K562 (cell line): ENCODE results near the gene SNX9. TPM values are rescaled to one million over a fixed set of nuclear protein-coding genes. Genes with fewer than 3 reads are reported as not detected.

Source experiments
- BCOR ChIP-seq: fragments of 450-650 bp; IDR thresholded peaks from 2 replicates; pipeline ENCODE4 v1.6.1; 2016
- EZH2 ChIP-seq: IDR thresholded peaks from 2 replicates; pipeline ENCODE4 v1.6.1; 2012; ENCODE audit warnings: low read depth, mild to moderate bottlenecking, inconsistent platforms, low read length, borderline replicate concordance
- HMG20A ChIP-seq: fragments of 450-650 bp; formaldehyde crosslinking; conservative IDR thresholded peaks from 2 replicates; pipeline ENCODE4 v1.4.0; 2020; ENCODE audit warnings: mild to moderate bottlenecking, mixed read lengths
- HNRNPUL1 ChIP-seq: fragments of 200-400 bp; formaldehyde crosslinking; IDR thresholded peaks from 2 replicates; pipeline ENCODE4 v1.6.1; 2017; ENCODE audit warnings: low read length
- IFI16 ChIP-seq: fragments of 250-450 bp; sonication (Bioruptor Pico); IDR thresholded peaks from 2 replicates; pipeline ENCODE4 v2.1.2; 2022; ENCODE audit warnings: mild to moderate bottlenecking, inconsistent platforms
- KLF1 ChIP-seq: fragments of 450-650 bp; IDR thresholded peaks from 2 replicates; pipeline ENCODE4 v1.6.1; 2016; ENCODE audit warnings: missing genetic modification characterization, missing compliant biosample characterization
- MTA1 ChIP-seq: fragments of 450-650 bp; IDR thresholded peaks from 2 replicates; pipeline ENCODE4 v1.6.1; 2017; ENCODE audit warnings: borderline replicate concordance
- NR3C1 ChIP-seq: sonication (generic); formaldehyde crosslinking; IDR thresholded peaks from 2 replicates; pipeline ENCODE4 v1.8.1; 2022; ENCODE audit warnings: missing genetic modification reagents
- SETDB1 ChIP-seq: IDR thresholded peaks from one replicate; pipeline ENCODE4 v1.6.1; 2012; ENCODE audit warnings: low read length, control low read depth, inconsistent platforms
- SMAD4 ChIP-seq: fragments of 250-450 bp; sonication (Bioruptor Pico); conservative IDR thresholded peaks from 2 replicates; pipeline ENCODE4 v1.8.0; 2021; ENCODE audit warnings: inconsistent platforms, mild to moderate bottlenecking, moderate library complexity
- SRSF9 ChIP-seq: fragments of 200-400 bp; formaldehyde crosslinking; IDR thresholded peaks from 2 replicates; pipeline ENCODE4 v1.6.1; 2017; ENCODE audit warnings: low read depth, low read length, borderline replicate concordance
- SUPT5H ChIP-seq: fragments of 450-650 bp; IDR thresholded peaks from 2 replicates; pipeline ENCODE4 v1.6.1; 2016
- TCF7 ChIP-seq: sonication (generic); IDR thresholded peaks from 2 replicates; pipeline ENCODE4 v1.6.1; 2016; ENCODE audit warnings: antibody characterized with exemption, borderline replicate concordance
- ZFP30 ChIP-seq: fragments of 250-450 bp; sonication (Bioruptor Pico); IDR thresholded peaks from 2 replicates; pipeline ENCODE4 v1.8.0; 2022; ENCODE audit warnings: moderate library complexity, mild to moderate bottlenecking, inconsistent platforms, borderline replicate concordance
- ZNF124 ChIP-seq: sonication (generic); formaldehyde crosslinking; IDR thresholded peaks from 2 replicates; pipeline ENCODE4 v1.8.1; 2022; ENCODE audit warnings: missing genetic modification reagents
- ZNF217 ChIP-seq: sonication (generic); formaldehyde crosslinking; IDR thresholded peaks from 2 replicates; pipeline ENCODE4 v1.8.0; 2022; ENCODE audit warnings: mild to moderate bottlenecking, missing genetic modification reagents
- polyA plus RNA-seq, 8 experiments: library from polyadenylated mRNA; depleted of rRNA in 4 of 8; stranded (reverse) in 5 of 8; unstranded in 3 of 8; fragments of >200 nt; fragmentation: Nextera tagmentation in 2 of 8; fragmentation: Illumina TruSeq in 1 of 8; extraction: Ambion mirVana in 2 of 8; extraction: Trizol in 1 of 8; gene quantifications; 2 replicates each; pipeline versions ENCODE4 v1.2.1 to v1.2.3, GENCODE V29; 2011 to 2014; ENCODE audit warnings: inconsistent platforms in 1 of 8, missing spikeins in 1 of 8
- total RNA-seq, 7 experiments: library from RNA; depleted of rRNA in 6 of 7; stranded (reverse); fragments of >200 nt in 6 of 7; fragmentation: Illumina TruSeq in 2 of 7; extraction: Trizol in 2 of 7; gene quantifications; 2 replicates each; pipeline versions ENCODE4 v1.2.1 to v1.2.3, GENCODE V29; 2011 to 2021; ENCODE audit warnings: low replicate concordance in 1 of 7
- TF ChIP-seq, protein P1 (sequence below): fragments of 150-350 bp; IDR thresholded peaks from 2 replicates; pipeline ENCODE4 v1.6.1; 2014; ENCODE audit warnings: low read depth, mild to moderate bottlenecking, low read length, borderline replicate concordance
- TF ChIP-seq, protein P2 (sequence below): fragments of 450-650 bp; formaldehyde crosslinking; IDR thresholded peaks from 2 replicates; pipeline ENCODE4 v1.4.0; 2022; ENCODE audit warnings: mild to moderate bottlenecking, moderate library complexity
- TF ChIP-seq, protein P3 (sequence below): sonication (generic); formaldehyde crosslinking; IDR thresholded peaks from 2 replicates; pipeline ENCODE4 v1.8.0; 2022; ENCODE audit warnings: mild to moderate bottlenecking, missing genetic modification reagents
- TF ChIP-seq, protein P4 (sequence below): fragments of 450-650 bp; IDR thresholded peaks from 2 replicates; pipeline ENCODE4 v1.6.1; 2018; ENCODE audit warnings: mild to moderate bottlenecking, low read depth; ENCODE audit not compliant: partially characterized antibody
- TF ChIP-seq, protein P5 (sequence below): fragments of 450-650 bp; formaldehyde crosslinking; IDR thresholded peaks from 2 replicates; pipeline ENCODE4 v1.4.0; 2022; ENCODE audit warnings: missing genetic modification characterization
- TF ChIP-seq, protein P6 (sequence below): sonication (generic); formaldehyde crosslinking; IDR thresholded peaks from 2 replicates; pipeline ENCODE4 v1.8.0; 2022; ENCODE audit warnings: missing genetic modification reagents, mild to moderate bottlenecking, moderate library complexity, borderline replicate concordance

SNX9 gene
- total and polyA plus RNA-seq, 9 of the 15 experiments (the other 6 are each of a cell fraction or from before 2014, with no cell fraction given), result 6.0 to 81.7 (median 57.1) TPM

DNA sequence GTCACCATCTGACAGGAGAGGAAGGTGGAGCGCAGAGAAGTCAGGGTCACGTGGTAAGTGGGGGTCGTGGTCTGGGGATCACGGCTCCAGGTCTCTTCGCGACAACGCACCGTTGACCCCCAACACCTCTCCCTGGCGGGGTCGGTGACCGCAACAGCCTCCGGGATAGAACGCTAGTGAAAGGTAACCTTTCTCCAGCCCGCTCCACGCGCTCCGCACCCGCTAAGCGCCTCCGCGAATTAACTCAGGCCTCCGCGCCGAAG lies 158.0 kb downstream of the SNX9 start (continued):
- TF ChIP-seq, protein P1, sequence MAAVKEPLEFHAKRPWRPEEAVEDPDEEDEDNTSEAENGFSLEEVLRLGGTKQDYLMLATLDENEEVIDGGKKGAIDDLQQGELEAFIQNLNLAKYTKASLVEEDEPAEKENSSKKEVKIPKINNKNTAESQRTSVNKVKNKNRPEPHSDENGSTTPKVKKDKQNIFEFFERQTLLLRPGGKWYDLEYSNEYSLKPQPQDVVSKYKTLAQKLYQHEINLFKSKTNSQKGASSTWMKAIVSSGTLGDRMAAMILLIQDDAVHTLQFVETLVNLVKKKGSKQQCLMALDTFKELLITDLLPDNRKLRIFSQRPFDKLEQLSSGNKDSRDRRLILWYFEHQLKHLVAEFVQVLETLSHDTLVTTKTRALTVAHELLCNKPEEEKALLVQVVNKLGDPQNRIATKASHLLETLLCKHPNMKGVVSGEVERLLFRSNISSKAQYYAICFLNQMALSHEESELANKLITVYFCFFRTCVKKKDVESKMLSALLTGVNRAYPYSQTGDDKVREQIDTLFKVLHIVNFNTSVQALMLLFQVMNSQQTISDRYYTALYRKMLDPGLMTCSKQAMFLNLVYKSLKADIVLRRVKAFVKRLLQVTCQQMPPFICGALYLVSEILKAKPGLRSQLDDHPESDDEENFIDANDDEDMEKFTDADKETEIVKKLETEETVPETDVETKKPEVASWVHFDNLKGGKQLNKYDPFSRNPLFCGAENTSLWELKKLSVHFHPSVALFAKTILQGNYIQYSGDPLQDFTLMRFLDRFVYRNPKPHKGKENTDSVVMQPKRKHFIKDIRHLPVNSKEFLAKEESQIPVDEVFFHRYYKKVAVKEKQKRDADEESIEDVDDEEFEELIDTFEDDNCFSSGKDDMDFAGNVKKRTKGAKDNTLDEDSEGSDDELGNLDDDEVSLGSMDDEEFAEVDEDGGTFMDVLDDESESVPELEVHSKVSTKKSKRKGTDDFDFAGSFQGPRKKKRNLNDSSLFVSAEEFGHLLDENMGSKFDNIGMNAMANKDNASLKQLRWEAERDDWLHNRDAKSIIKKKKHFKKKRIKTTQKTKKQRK, result no peak
- TF ChIP-seq SMAD4 (CRISPR knock-in tag), result no peak
- TF ChIP-seq, protein P2, sequence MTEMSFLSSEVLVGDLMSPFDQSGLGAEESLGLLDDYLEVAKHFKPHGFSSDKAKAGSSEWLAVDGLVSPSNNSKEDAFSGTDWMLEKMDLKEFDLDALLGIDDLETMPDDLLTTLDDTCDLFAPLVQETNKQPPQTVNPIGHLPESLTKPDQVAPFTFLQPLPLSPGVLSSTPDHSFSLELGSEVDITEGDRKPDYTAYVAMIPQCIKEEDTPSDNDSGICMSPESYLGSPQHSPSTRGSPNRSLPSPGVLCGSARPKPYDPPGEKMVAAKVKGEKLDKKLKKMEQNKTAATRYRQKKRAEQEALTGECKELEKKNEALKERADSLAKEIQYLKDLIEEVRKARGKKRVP, result no peak
- TF ChIP-seq NR3C1 (CRISPR knock-in tag), result no peak
- TF ChIP-seq SRSF9, result no peak
- TF ChIP-seq HNRNPUL1, result no peak
- no peak for TF ChIP-seq IFI16 (CRISPR knock-in tag)
- no peak for TF ChIP-seq TCF7
- no peak for TF ChIP-seq ZNF124
- TF ChIP-seq, protein P3, sequence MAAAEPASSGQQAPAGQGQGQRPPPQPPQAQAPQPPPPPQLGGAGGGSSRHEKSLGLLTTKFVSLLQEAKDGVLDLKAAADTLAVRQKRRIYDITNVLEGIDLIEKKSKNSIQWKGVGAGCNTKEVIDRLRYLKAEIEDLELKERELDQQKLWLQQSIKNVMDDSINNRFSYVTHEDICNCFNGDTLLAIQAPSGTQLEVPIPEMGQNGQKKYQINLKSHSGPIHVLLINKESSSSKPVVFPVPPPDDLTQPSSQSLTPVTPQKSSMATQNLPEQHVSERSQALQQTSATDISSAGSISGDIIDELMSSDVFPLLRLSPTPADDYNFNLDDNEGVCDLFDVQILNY, result no peak
- no peak for TF ChIP-seq ZNF217 (CRISPR knock-in tag)
- TF ChIP-seq, protein P4, sequence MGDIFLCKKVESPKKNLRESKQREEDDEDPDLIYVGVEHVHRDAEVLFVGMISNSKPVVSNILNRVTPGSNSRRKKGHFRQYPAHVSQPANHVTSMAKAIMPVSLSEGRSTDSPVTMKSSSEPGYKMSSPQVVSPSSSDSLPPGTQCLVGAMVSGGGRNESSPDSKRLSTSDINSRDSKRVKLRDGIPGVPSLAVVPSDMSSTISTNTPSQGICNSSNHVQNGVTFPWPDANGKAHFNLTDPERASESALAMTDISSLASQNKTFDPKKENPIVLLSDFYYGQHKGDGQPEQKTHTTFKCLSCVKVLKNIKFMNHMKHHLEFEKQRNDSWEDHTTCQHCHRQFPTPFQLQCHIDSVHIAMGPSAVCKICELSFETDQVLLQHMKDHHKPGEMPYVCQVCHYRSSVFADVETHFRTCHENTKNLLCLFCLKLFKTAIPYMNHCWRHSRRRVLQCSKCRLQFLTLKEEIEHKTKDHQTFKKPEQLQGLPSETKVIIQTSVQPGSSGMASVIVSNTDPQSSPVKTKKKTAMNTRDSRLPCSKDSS, result no peak
- TF ChIP-seq MTA1, result 0 out of 2 replicates have a peak, but pooled peaks have one; percentile 45
- no peak for TF ChIP-seq EZH2
- no peak for TF ChIP-seq KLF1 (tag)
- no peak for TF ChIP-seq ZFP30 (CRISPR knock-in tag)
- TF ChIP-seq, protein P5, sequence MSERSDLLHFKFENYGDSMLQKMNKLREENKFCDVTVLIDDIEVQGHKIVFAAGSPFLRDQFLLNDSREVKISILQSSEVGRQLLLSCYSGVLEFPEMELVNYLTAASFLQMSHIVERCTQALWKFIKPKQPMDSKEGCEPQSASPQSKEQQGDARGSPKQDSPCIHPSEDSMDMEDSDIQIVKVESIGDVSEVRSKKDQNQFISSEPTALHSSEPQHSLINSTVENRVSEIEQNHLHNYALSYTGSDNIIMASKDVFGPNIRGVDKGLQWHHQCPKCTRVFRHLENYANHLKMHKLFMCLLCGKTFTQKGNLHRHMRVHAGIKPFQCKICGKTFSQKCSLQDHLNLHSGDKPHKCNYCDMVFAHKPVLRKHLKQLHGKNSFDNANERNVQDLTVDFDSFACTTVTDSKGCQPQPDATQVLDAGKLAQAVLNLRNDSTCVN (CRISPR knock-in tag), result no peak
- TF ChIP-seq SETDB1, result no peak
- TF ChIP-seq HMG20A (CRISPR knock-in tag), result no peak
- TF ChIP-seq, protein P6, sequence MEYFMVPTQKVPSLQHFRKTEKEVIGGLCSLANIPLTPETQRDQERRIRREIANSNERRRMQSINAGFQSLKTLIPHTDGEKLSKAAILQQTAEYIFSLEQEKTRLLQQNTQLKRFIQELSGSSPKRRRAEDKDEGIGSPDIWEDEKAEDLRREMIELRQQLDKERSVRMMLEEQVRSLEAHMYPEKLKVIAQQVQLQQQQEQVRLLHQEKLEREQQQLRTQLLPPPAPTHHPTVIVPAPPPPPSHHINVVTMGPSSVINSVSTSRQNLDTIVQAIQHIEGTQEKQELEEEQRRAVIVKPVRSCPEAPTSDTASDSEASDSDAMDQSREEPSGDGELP, result peak; percentile 83; the same call in 1 of the 2 replicates
- no peak for TF ChIP-seq SUPT5H
- TF ChIP-seq BCOR, result peak; percentile 52; the same call in 1 of the 2 replicates
